Measurements from ENCODE around the gene MVB12A. TPM values are rescaled to one million over a fixed set of nuclear protein-coding genes. Genes with fewer than 3 reads are reported as not detected.

The MVB12A gene
- total RNA-seq, 1 donor from 2014 or later = 41.0 TPM

DNA sequence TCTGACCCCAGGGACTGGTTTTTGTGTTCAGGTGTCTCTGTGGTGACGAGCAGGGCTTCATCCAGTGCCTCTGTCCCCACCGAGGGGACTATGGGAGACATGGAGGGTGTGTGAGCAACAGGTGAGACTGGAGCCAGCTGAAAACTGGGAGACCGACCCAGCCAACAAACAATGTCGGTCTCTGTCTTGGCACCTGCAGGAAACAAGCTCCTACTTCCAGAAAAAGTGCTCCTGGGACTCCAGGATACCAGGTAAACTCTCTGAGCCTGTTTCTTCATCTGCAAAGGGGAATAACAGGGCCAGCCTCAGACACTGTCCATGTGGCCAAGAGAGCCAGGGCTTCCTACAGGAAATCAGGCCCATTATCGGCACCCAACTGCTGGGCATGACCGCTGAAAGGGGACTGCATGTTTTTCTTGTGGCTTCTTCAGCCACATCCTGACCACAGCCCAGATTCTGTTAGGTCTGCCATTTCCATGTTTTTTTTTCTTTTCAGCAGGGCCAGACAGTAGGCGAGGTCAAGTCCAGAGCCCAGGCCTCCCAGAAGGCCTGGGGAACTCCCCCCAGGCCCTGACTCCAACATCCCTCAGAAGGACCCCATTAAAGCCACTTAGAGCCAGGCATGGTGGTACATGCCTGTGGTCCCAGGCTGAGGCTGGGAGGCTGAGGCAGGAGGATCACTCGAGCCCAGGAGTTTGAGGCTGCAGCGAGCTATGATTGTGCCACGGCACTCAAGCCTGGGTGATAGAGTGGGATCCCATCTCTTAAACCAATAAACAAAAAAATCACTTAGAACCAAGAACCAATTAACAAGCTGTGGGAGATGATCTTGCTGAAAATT is 13.6 kb upstream of the MVB12A start:
- DNase-seq (ENCODE audit: low read depth) (peak; percentile 59), FAIRE-seq (no peak)
- H3K36me3 Mint-ChIP-seq (ENCODE audit: low read depth, unreplicated experiment) = peaks cover 9% of the 10 kb centered on the region
- no peaks in the 10 kb centered on the region for H3K36me3 ChIP-seq (ENCODE audit: insufficient read depth, low read length)
- no peaks in the 10 kb centered on the region for H3K27me3 Mint-ChIP-seq (ENCODE audit: low read depth, unreplicated experiment)
- H4K20me1 ChIP-seq (ENCODE audit: insufficient read depth, low read length) = no peaks in the 10 kb centered on the region
- no peaks in the 10 kb centered on the region for H3K79me2 ChIP-seq (ENCODE audit: insufficient read depth, low read length)
- H3K27ac Mint-ChIP-seq (ENCODE audit: unreplicated experiment) = peak overlapping the region; percentile 86
- no peak overlapping the region for H3K27ac ChIP-seq (ENCODE audit: low read depth, low read length)
- TF ChIP-seq EZH2 (IDR thresholded peaks at IDR 0.05; ENCODE audit: insufficient read depth, low read length) (no peak), CTCF (IDR thresholded peaks at IDR 0.05; ENCODE audit: insufficient read depth, low read depth, low read length) (no peak)
- H3K9me3 ChIP-seq (ENCODE audit: insufficient read depth, low read depth, low read length) = no peaks in the 10 kb centered on the region
- H3K4me1 Mint-ChIP-seq (ENCODE audit: low read depth, unreplicated experiment) = peaks cover 17% of the 10 kb centered on the region
- peaks cover 6% of the 10 kb centered on the region for H3K4me1 ChIP-seq (ENCODE audit: insufficient read depth, low read length)
- no peak overlapping the region for H2AFZ ChIP-seq (ENCODE audit: low read depth, low read length)
- no peak overlapping the region for H3K4me2 ChIP-seq (ENCODE audit: low read length)
- peak overlapping the region; percentile 94 for H3K4me3 Mint-ChIP-seq (ENCODE audit: unreplicated experiment)
- H3K4me3 ChIP-seq (ENCODE audit: insufficient read depth, low read depth, low read length) = no peak overlapping the region
- no peaks in the 10 kb centered on the region for H3K27me3 ChIP-seq (ENCODE audit: insufficient read depth, low read length)
- no peaks in the 10 kb centered on the region for H3K9me3 Mint-ChIP-seq (ENCODE audit: unreplicated experiment)
- H3K9ac ChIP-seq (ENCODE audit: low read length) = no peak overlapping the region

GRCh38 chr19:17406887-17407196 is 13.0 kb upstream of the MVB12A start:
- Histone ChIP-seq H3K36me3 (ENCODE audit: insufficient read depth, low read length) (no peaks in the 10 kb centered on the region), H3K4me2 (ENCODE audit: low read length) (no peak overlapping the region), H4K20me1 (ENCODE audit: insufficient read depth, low read length) (no peaks in the 10 kb centered on the region), H3K27ac (ENCODE audit: low read depth, low read length) (no peak overlapping the region), H3K9ac (ENCODE audit: low read length) (no peak overlapping the region), H3K79me2 (ENCODE audit: insufficient read depth, low read length) (no peaks in the 10 kb centered on the region), H3K4me3 (ENCODE audit: insufficient read depth, low read depth, low read length) (no peak overlapping the region), H2AFZ (ENCODE audit: low read depth, low read length) (no peak overlapping the region), H3K27me3 (ENCODE audit: insufficient read depth, low read length) (no peaks in the 10 kb centered on the region), H3K4me1 (ENCODE audit: insufficient read depth, low read length) (peaks cover 6% of the 10 kb centered on the region), H3K9me3 (ENCODE audit: insufficient read depth, low read depth, low read length) (no peaks in the 10 kb centered on the region)
- no peaks in the 10 kb centered on the region for H3K9me3 Mint-ChIP-seq (ENCODE audit: unreplicated experiment)
- H3K36me3 Mint-ChIP-seq (ENCODE audit: low read depth, unreplicated experiment) = peaks cover 6% of the 10 kb centered on the region
- H3K27ac Mint-ChIP-seq (ENCODE audit: unreplicated experiment) = peak overlapping the region; percentile 38
- DNase-seq (ENCODE audit: low read depth) (no peak), FAIRE-seq (no peak)
- H3K4me1 Mint-ChIP-seq (ENCODE audit: low read depth, unreplicated experiment) = peaks cover 15% of the 10 kb centered on the region
- peak overlapping the region; percentile 94 for H3K4me3 Mint-ChIP-seq (ENCODE audit: unreplicated experiment)
- H3K27me3 Mint-ChIP-seq (ENCODE audit: low read depth, unreplicated experiment) = no peaks in the 10 kb centered on the region
- TF ChIP-seq CTCF (IDR thresholded peaks at IDR 0.05; ENCODE audit: insufficient read depth, low read depth, low read length) = no peak
- TF ChIP-seq EZH2 (IDR thresholded peaks at IDR 0.05; ENCODE audit: insufficient read depth, low read length) = no peak

GRCh38 chr19:17409990-17410389 is 9.9 kb upstream of the MVB12A start:
- peaks cover 17% of the 10 kb centered on the region for H3K4me1 Mint-ChIP-seq (ENCODE audit: low read depth, unreplicated experiment)

More at GRCh38 chr19:17409990-17410389, 9.9 kb upstream of the MVB12A start:
- FAIRE-seq = no peak
- peaks cover 20% of the 10 kb centered on the region for H3K27me3 ChIP-seq (ENCODE audit: insufficient read depth, low read length)
- H3K4me3 Mint-ChIP-seq (ENCODE audit: unreplicated experiment) = no peak overlapping the region
- peaks cover 4% of the 10 kb centered on the region for H3K36me3 Mint-ChIP-seq (ENCODE audit: low read depth, unreplicated experiment)
- no peak for TF ChIP-seq EZH2 (IDR thresholded peaks at IDR 0.05; ENCODE audit: insufficient read depth, low read length)
- H3K4me1 ChIP-seq (ENCODE audit: insufficient read depth, low read length) = peaks cover 6% of the 10 kb centered on the region
- H3K36me3 ChIP-seq (ENCODE audit: insufficient read depth, low read length) = no peaks in the 10 kb centered on the region
- no peak overlapping the region for H3K9ac ChIP-seq (ENCODE audit: low read length)
- H4K20me1 ChIP-seq (ENCODE audit: insufficient read depth, low read length) = no peaks in the 10 kb centered on the region
- H3K4me2 ChIP-seq (ENCODE audit: low read length) = no peak overlapping the region
- H3K4me3 ChIP-seq (ENCODE audit: insufficient read depth, low read depth, low read length) = no peak overlapping the region
- H3K27ac Mint-ChIP-seq (ENCODE audit: unreplicated experiment) = no peak overlapping the region
- H3K27me3 Mint-ChIP-seq (ENCODE audit: low read depth, unreplicated experiment) = no peaks in the 10 kb centered on the region
- H3K9me3 ChIP-seq (ENCODE audit: insufficient read depth, low read depth, low read length) = no peaks in the 10 kb centered on the region
- no peak for DNase-seq (ENCODE audit: low read depth)
- H3K27ac ChIP-seq (ENCODE audit: low read depth, low read length) = no peak overlapping the region
- H2AFZ ChIP-seq (ENCODE audit: low read depth, low read length) = no peak overlapping the region
- no peaks in the 10 kb centered on the region for H3K9me3 Mint-ChIP-seq (ENCODE audit: unreplicated experiment)
- H3K79me2 ChIP-seq (ENCODE audit: insufficient read depth, low read length) = no peaks in the 10 kb centered on the region
